Fibroblast of skin of scalp (primary cell): ENCODE measurements around the gene FAM131B.
A peak's percentile ranks its signal among the peaks of the same experiment; 100 is the strongest.
"Not testable (repeated sequence)": the region's sequence is repeated elsewhere in the genome, so short reads cannot be mapped to it uniquely, and the experiment has no call there.

Source experiments
- DNase-seq: peaks from one replicate; pipeline ENCODE4 v3.0.0-alpha.2; 2013

Gene FAM131B

DNA sequence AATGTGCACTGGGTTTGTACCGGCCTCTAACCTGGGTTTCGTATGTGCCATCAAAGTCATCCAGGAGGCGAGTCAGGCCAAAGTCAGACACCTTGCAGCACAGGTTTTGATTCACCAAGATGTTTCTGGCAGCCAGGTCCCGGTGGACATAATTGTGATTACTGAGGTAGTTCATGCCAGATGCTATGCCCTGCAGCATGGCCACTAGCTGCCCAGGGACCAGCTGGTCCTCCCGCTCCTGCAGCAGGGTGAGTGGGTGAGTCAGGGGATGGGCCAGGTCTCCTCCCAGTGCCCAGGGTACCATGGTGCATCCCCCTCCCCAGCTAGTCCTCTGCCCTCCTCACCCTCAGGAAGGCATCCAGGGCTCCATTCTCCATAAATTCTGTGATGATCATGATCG, 32.3 kb upstream of the FAM131B start:
- no peak for DNase-seq

DNA sequence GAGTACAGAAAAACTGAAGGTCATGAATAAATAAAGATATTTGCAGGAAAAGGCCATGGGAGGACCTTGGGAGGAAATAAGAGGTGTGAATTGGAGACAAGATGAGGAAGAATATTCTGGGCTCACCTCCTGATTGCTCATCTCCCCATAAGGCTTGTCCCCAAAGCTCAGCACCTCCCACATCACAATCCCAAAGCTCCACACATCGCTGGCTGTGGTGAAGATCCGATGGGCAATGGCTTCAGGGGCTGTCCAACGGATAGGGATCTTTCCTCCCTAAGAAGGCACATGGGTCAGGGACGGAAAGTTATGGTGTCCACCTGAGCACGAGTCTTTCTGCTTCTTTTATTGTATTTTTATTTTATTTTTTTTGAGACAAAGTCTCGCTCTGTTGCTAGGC, 31.6 kb upstream of the FAM131B start:
- no peak for DNase-seq

DNA sequence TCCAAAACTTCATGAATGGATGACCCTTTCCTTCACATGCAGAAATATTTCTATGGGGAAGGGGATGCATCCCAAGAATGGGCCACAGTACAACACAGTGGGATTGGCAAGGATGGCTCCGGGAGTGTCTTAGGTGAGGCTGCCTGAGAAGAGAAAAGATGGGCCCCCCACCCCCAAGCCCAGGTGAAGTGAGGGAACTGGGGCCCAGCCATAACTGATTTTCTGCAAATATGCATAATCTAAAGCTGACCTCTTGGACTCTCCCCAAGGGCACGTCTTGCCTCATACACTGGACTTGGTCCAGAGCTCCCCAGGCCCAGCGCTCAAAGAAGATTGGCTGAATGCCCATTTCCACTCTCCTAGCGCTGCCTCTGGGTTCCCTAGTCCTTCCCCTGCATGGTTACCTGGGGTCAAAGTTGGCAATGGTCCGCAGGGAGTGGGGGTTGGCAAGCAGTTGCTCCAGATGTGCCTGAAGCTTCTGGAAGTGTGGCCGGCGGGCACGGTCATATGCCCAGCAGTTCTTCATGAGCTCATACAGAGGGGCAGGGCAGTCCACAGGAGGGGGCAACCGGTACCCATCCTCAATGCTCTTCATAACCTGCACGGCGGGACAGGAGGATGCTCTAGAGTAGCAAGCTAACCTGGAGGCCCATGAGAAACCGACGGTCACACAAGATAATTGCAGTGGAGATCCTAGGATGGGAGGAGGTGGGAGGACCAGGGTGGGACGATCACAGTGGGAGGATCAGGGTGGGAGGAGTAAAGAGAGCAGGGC, 30.9 kb upstream of the FAM131B start:
- DNase-seq: peak; percentile 35

DNA sequence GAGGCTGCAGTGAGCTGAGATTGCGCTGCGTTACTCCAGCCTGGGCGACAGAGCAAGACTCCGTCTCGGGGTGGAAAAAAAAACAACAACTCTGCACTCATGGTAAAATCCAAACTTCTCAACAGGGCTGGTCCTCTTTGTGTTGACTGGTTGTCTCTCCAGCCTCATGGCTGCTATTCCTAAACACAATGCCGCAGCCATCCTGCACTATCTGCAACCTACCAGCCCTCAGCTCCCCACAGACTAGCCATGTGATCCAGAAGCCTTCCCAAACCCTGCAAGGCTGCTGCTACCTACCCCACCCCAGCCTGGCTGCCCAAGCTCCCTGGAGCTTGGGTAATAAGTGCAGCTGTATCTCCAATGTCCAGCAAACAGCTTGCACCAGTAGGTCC, 30.4 kb upstream of the FAM131B start:
- no peak for DNase-seq

DNA sequence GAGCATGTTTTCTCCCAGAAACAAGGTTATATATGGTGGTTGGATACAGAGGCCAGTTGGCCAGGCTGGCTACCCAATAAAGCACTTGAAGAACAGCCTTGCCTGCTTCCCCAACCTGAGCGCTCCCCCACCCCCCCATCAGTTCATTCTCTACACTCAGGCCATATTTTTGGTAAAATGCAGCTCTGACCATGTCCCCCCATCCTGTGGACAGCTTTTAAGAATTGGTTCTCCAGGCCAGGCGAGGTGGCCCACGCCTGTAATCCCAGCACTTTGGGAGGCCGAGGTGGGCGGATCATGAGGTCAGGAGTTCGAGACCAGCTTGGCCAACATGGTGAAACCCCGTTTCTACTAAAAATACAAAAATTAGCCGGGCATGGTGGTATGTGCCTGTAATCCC, 29.9 kb upstream of the FAM131B start:
- not testable (repeated sequence) for DNase-seq

DNA sequence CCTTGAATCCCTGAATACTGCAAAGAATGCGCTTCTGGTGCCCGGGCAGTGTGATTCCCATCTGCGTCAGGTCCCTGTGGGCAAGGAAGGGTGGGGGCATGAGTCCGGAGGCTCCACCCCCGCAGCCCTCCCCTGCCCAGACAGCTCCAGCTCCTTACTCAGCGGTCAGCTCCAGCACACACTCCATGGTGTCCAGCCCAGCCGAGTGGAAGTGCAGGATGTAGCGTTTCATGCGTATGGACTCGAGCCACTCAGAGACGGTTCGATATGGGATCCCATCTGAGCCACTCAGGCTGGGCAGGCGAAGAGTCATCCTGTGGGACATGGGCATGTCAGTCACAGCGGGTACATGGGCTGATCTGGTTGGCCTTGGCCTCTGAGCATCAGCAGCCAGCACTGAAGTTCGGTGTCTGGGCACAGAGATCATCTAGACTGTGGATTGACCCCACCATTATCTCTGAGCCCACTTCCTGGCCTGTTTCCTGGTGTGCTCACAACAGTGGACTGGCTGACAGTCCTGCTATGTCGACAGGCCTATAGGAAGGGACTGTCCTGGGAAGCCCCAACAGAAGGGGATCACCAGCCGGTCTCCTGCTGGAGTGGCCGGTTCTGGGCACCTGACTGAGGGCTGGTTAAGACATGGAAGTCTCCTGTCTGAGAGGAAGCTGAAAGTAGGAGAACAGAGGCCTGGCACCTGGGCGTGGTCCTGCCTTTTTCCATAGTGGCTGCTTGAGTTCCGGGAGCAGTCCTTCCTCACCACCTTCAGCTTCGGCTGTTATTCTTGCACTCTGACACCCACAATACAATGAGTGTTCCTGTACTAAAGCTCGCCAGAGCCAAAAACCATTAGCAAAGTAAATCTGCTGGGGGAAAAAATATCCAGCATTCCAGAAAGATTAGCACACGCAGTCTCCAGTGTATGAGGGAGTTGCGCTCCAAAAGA, 29.2 kb upstream of the FAM131B start:
- DNase-seq: peak; percentile 74

DNA sequence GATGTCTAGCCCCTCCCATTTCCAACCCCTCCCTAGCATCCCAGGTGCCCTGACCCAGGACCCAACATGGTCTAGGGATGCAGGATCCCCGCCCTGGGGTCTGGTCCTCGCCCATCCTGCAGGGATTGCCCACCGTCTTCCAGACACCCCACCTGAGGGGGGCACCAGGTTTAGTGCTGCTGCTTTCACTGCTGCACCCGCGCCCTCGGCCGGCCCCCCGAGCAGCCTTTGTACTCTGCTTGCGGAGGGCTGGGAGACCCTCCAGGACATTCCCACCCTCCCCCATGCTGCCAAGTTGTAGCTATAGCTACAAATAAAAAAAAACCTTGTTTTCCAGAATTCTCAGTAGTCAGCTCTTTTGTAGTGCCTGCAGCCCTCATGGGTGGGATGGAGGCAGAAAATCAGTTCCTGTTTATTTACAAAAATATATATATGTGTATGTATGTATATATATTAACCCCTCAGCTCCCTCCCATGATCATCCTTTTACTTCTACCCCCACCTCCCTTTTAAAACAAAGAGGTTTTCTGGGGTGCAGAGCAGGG, 28.3 kb upstream of the FAM131B start:
- DNase-seq: no peak

DNA sequence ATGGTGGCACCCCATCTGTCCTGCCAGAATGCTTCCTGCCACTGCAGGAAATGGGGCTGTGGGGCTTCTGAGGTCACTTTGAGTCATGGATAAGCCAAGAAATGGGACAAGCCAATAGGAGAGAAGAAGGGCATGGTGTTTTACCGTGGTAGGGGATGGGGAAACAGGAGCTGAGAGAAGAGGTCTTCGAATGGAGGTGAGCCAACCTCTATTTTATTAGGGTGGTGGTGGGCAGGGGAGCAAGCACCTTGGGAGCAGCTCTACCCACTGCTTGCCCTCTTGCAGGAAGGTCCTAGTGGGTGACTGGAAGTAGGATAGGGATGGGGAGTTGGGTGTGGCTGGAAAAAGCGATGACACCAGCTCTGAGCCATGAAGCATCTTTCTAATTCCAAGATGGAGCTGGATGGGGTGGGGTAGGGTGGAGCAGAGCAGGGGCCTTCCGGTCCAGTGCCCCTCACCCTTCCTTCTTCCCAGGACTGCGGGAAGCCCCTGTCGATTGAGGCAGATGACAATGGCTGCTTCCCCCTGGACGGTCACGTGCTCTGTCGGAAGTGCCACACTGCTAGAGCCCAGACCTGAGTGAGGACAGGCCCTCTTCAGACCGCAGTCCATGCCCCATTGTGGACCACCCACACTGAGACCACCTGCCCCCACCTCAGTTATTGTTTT, 27.7 kb upstream of the FAM131B start:
- no peak for DNase-seq

DNA sequence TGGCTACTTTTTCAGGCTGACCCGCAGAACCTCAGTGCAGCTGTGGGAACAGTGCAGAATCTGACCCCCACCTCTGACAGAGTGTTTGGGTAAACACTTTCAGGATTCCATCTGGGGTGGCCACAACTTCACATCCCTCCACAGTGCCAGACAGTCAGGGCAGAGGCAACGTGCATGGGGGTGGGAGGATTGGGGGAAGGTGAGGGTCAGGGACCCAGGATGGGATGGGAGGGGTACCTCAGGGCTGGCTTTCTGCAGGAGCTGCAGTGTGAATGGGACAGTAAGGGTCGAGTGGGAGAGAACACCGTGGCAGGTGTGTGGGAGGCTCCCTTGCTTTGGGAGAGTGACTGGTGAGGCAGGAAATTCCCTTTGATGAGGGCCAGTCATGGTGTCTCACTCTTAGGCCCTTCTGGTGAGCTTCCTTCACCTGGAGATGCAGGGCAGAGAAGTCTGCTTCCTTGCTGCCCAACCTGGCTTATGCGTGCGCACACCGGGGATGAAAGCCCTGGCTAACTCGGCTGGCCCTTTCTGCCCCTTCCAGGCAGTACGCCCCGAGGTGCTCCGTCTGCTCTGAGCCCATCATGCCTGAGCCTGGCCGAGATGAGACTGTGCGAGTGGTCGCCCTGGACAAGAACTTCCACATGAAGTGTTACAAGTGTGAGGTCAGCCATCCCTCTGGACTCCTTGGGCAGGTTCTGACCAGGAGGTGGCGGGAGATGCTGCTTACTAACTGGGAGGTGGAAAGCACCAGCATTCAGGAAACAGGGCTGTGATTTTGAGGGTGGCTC, 27.0 kb upstream of the FAM131B start:
- DNase-seq: no peak

DNA sequence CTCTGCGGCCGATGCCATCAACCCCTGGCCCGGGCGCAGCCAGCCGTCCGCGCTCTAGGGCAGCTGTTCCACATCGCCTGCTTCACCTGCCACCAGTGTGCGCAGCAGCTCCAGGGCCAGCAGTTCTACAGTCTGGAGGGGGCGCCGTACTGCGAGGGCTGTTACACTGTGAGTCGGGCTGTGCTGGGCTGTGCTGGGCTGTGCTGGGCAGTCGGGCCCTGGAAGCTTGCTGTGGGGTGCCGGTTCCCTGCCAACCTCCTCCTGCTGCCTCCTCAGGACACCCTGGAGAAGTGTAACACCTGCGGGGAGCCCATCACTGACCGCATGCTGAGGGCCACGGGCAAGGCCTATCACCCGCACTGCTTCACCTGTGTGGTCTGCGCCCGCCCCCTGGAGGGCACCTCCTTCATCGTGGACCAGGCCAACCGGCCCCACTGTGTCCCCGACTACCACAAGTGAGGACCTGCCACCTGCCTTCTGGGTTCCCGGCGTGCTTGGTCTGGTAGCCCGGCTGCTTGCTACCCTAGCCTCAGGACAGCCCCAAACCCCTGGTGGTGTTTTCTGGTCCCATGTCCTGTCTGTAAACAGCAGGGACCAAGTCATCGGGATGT, 26.1 kb upstream of the FAM131B start:
- DNase-seq: no peak

DNA sequence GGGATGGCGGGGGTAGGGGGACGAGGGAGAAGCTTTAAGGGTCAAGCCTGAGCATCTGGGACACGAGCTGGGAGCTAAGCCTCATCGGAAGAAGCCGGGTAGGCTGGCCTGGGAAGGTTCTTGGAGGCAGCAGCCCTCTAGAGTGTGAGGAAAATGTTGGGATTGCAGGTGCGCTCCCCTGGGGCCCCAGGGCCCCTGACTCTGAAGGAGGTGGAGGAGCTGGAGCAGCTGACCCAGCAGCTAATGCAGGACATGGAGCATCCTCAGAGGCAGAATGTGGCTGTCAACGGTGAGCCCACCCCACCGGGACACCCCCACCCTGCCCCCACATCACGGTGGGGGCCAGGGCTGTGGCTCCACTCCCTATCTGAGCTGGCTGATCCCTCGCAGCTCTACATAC, 25.5 kb upstream of the FAM131B start:
- no peak for DNase-seq

DNA sequence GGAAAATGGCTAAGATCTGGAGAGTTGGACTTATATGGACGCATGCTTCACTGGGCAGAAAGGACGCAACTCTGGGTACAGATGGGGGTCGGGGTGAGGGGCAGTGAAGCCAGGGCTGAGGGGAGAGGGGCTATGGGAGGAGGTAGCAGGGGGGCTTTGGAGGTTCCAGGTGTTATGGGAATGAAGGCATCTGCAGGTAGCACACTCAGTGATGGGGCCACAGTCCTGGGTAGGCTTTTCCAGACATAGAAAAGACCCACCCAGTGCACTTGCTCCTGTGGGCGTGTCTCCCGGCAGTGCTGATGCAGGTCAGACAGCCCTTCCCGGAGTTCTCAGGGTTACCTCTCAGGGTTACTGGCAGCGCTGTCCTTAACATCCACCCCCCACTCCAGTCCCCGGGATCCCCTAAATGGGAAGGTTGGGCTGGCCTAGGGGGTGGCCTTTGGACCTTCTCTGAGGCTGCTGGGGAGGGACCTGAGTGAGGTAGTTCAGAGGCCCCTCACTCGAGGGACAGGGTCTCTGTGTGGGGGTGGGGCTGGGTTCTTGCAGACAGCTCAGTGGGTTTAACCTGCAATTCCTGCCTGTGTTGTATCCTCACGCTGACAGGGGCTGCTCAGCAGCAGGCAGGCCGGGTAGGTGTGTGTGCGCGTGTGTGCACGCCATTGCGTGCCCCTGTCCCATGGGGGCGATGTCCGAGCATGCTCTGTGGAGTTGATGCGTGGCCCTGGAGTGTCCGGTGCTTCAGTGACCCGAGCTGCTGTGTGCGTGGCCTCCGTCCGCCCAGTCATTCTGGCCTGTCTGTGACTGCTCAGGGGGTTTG, 24.9 kb upstream of the FAM131B start:
- DNase-seq: no peak

DNA sequence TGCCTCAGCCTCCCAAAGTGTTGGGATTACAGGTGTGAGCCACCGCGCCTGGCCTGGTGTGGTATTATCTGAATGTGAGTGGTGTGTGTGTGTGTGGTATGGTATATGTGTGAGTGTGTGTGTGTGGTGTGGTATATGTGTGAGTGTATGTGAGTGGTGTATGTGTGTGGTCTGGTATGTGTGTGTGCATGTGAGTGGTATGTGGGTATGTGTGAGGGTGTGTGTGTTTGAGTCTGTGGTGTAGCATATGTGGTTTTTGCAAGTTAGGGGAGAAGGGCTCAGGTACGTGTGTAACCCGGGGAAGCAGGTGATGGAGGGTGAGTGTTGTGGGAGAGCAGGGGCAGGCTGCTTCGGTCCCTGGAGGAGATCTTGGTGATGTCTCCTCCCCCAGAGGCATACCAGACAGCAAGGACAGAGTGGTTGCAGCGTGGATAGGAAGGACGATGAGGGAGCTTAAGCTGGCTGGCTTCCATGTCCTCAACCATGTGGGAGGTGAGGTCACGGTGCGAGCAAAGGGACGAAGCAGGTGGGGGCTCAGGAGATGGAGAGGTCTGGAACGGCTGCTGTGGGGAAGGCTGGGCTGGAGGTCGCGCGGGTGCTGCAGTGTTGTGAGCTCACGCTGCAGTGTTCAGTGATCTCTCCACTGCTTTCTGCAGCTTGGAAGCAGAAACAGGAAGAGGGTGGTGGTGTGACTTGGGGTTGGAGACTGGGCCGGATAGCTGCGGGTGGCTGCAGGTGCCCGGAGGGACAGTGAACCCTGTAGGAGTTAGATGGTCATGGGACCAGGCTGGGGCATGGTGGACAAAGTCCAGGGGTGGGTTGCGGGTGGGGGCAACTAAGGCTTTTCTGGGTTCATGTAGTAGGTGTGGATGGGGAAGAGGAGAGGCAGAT, 23.6 kb upstream of the FAM131B start:
- no peak for DNase-seq

DNA sequence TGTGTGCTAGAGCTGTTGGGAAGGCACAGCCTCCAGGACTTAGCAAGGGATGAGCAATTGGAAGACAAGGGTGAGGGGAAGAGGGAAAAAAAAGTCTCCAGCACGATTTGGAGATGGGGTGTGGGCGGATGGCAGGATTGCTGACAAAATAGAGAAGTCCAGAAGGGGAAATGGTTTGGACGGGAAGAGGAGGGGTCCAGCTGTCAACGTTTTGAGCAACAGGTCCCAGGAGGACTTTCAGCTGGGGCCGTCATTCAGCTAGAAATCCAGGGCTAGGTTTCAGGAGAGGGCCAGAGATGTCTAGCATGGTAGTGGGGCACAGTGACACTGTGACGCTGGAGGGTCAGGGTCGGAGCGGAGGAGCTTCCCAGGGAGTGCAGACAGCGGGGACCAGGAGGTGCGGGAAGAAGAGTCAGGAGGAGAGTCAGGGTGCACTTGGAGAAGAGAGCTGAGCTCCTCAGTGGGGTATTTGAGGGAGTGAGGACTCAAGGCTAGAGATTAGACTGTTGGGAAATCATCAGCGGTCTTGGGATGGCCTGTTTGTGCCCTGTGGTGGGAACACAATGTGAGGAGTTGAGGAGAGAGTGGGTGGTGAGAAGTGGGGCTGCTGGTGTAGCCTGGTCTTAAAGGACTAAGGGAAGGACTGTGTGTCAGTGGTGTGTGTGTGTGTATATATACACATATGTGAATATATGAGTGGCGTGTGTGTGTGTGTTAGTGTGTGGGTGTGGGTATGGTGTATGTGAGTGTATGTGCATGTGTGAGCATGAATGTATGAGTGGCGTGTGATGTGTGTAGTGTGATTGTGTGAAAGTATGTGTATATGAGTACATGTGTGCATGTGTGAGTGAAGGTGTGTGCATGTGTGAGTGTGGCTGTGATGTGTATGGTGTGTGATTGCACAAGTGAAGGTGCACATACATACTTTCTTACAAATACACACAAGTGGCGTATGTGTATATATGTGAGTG, 22.4 kb upstream of the FAM131B start:
- no peak for DNase-seq

DNA sequence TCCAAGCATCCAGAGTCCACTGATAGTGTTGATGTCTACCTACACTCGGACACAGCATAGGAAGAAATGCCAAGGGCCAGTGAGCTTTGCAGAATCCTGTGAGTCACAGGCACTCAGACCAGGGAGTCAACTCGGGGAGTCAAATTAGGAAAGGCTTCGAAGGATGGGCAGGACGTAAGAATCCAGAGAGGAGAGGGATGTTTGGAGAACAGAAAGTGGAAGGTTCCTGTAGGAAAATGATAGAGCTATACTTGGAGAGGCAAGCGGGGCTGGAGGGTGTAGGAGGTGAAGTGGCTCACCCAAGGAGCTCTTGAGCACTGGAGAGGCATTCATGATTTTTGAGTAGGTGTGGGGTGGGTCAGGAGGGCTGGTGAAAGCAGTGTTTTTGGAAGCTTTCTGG, 21.6 kb upstream of the FAM131B start:
- DNase-seq: no peak

DNA sequence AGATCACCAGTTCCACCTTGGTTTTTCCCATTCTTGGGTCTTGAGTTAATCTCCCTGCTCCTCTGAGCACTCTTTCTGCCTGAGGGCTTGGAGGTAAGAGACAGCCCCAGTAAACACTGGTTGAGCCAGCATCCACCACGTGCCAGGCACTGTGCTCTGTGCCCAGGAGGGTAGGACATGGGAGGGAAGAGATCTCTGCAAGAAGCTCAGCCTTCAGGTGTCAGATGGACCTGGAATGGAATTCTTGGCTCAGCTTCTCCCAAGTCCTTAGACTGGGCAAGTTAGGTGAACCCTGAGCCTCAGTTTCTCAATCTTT, 21.1 kb upstream of the FAM131B start:
- DNase-seq: no peak

DNA sequence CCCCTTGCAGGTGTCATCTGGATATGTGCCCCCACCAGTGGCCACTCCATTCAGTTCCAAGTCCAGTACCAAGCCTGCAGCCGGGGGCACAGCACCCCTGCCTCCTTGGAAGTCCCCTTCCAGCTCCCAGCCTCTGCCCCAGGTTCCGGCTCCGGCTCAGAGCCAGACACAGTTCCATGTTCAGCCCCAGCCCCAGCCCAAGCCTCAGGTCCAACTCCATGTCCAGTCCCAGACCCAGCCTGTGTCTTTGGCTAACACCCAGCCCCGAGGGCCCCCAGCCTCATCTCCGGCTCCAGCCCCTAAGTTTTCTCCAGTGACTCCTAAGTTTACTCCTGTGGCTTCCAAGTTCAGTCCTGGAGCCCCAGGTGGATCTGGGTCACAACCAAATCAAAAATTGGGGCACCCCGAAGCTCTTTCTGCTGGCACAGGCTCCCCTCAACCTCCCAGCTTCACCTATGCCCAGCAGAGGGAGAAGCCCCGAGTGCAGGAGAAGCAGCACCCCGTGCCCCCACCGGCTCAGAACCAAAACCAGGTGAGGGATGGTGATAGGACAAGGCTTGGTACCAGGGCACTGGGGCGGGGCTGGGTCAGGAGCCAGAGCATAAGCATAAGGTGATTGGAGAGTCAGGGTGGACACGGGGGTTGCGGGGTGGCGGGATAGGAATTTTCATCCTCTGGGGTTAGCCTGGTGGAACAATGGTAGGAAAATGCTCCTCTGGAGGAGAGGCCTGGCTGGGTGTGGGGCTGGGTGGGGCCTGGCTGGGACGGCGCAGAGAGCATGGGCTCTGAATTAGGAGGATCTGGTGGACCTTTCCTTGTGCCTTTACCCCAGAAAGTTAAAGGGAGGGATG, 20.5 kb upstream of the FAM131B start:
- no peak for DNase-seq
